Measurements from ENCODE around the gene INMT.

The INMT gene

GRCh38 chr7:30705008-30705407 is 46.9 kb upstream of the INMT start:
- no peaks in the 10 kb centered on the region for H3K9me2 ChIP-seq (replicated peaks; ENCODE audit: low read depth, low read length)
- H3K9me3 ChIP-seq (ENCODE audit: insufficient read depth, low read depth, low read length), result no peaks in the 10 kb centered on the region
- no peaks in the 10 kb centered on the region for H3K36me3 ChIP-seq (ENCODE audit: insufficient read depth, low read length)
- H3K79me2 ChIP-seq (ENCODE audit: insufficient read depth, low read length), result no peaks in the 10 kb centered on the region
- TF ChIP-seq EZH2phosphoT487 (IDR thresholded peaks at IDR 0.05; ENCODE audit: borderline replicate concordance) (no peak), CTCF (conservative IDR thresholded peaks at IDR 0.05; ENCODE audit: low read length) (no peak)
- no peak overlapping the region for H3K4me2 ChIP-seq (ENCODE audit: low read depth, low read length, poor library complexity, severe bottlenecking)
- no peak overlapping the region for H3K9ac ChIP-seq (ENCODE audit: low read depth, low read length, poor library complexity, severe bottlenecking)
- H4K20me1 ChIP-seq (ENCODE audit: insufficient read depth, low read length, poor library complexity, severe bottlenecking), result no peaks in the 10 kb centered on the region
- no peaks in the 10 kb centered on the region for H3K4me1 ChIP-seq (ENCODE audit: insufficient read depth, low read length, poor library complexity, severe bottlenecking)
- no peak overlapping the region for H2AFZ ChIP-seq (ENCODE audit: low read length)
- no peaks in the 10 kb centered on the region for H3K27me3 ChIP-seq (ENCODE audit: insufficient read depth, low read length, poor library complexity, severe bottlenecking)
- no peak overlapping the region for H3K4me3 ChIP-seq (ENCODE audit: low read length, poor library complexity, severe bottlenecking)
- H3F3A ChIP-seq (ENCODE audit: low read depth), result no peaks in the 10 kb centered on the region

- no peak overlapping the region for H3K4me2 ChIP-seq (ENCODE audit: low read depth, low read length, poor library complexity, severe bottlenecking)
- no peaks in the 10 kb centered on the region for H3K9me2 ChIP-seq (replicated peaks; ENCODE audit: low read depth, low read length)
- H3K4me1 ChIP-seq (ENCODE audit: insufficient read depth, low read length, poor library complexity, severe bottlenecking), result no peaks in the 10 kb centered on the region
- no peak overlapping the region for H3K4me3 ChIP-seq (ENCODE audit: low read length, poor library complexity, severe bottlenecking)
- no peaks in the 10 kb centered on the region for H3F3A ChIP-seq (ENCODE audit: low read depth)
- TF ChIP-seq CTCF (conservative IDR thresholded peaks at IDR 0.05; ENCODE audit: low read length) (no peak), EZH2phosphoT487 (IDR thresholded peaks at IDR 0.05; ENCODE audit: borderline replicate concordance) (no peak)
- H2AFZ ChIP-seq (ENCODE audit: low read length), result no peak overlapping the region
- no peak overlapping the region for H3K9ac ChIP-seq (ENCODE audit: low read depth, low read length, poor library complexity, severe bottlenecking)
- no peaks in the 10 kb centered on the region for H3K79me2 ChIP-seq (ENCODE audit: insufficient read depth, low read length)
- no peaks in the 10 kb centered on the region for H3K27me3 ChIP-seq (ENCODE audit: insufficient read depth, low read length, poor library complexity, severe bottlenecking)
- H3K9me3 ChIP-seq (ENCODE audit: insufficient read depth, low read depth, low read length), result no peaks in the 10 kb centered on the region
- H4K20me1 ChIP-seq (ENCODE audit: insufficient read depth, low read length, poor library complexity, severe bottlenecking), result no peaks in the 10 kb centered on the region
- H3K36me3 ChIP-seq (ENCODE audit: insufficient read depth, low read length), result no peaks in the 10 kb centered on the region
Measured at GRCh38 chr7:30705596-30705995, 46.3 kb upstream of the INMT start.

- H3K4me1 ChIP-seq (ENCODE audit: insufficient read depth, low read length, poor library complexity, severe bottlenecking), result no peaks in the 10 kb centered on the region
- H3K9ac ChIP-seq (ENCODE audit: low read depth, low read length, poor library complexity, severe bottlenecking), result no peak overlapping the region
- no peaks in the 10 kb centered on the region for H3F3A ChIP-seq (ENCODE audit: low read depth)
- no peak overlapping the region for H3K4me3 ChIP-seq (ENCODE audit: low read length, poor library complexity, severe bottlenecking)
- H3K4me2 ChIP-seq (ENCODE audit: low read depth, low read length, poor library complexity, severe bottlenecking), result no peak overlapping the region
- H3K9me2 ChIP-seq (replicated peaks; ENCODE audit: low read depth, low read length), result no peaks in the 10 kb centered on the region
- no peaks in the 10 kb centered on the region for H3K79me2 ChIP-seq (ENCODE audit: insufficient read depth, low read length)
- H3K27me3 ChIP-seq (ENCODE audit: insufficient read depth, low read length, poor library complexity, severe bottlenecking), result no peaks in the 10 kb centered on the region
- H4K20me1 ChIP-seq (ENCODE audit: insufficient read depth, low read length, poor library complexity, severe bottlenecking), result no peaks in the 10 kb centered on the region
- TF ChIP-seq CTCF (conservative IDR thresholded peaks at IDR 0.05; ENCODE audit: low read length) (no peak), EZH2phosphoT487 (IDR thresholded peaks at IDR 0.05; ENCODE audit: borderline replicate concordance) (no peak)
- no peak overlapping the region for H2AFZ ChIP-seq (ENCODE audit: low read length)
- no peaks in the 10 kb centered on the region for H3K36me3 ChIP-seq (ENCODE audit: insufficient read depth, low read length)
- H3K9me3 ChIP-seq (ENCODE audit: insufficient read depth, low read depth, low read length), result no peaks in the 10 kb centered on the region
Measured at GRCh38 chr7:30706316-30706715, 45.6 kb upstream of the INMT start.
